SHP77 treated with DMSO at 0.1 percent for 48 hours (cell line): ENCODE results near the gene HTD2.
"Not testable (repeated sequence)": the region's sequence is repeated elsewhere in the genome, so short reads cannot be mapped to it uniquely, and the experiment has no call there.

Experiments used
- DNase-seq: peaks from one replicate; lab custom pipeline; 2025; lab: John Stamatoyannopoulos, UW

Gene HTD2

GRCh38 chr3:58333206-58334012, 27.1 kb downstream of the HTD2 start:
- no peak for DNase-seq

DNA sequence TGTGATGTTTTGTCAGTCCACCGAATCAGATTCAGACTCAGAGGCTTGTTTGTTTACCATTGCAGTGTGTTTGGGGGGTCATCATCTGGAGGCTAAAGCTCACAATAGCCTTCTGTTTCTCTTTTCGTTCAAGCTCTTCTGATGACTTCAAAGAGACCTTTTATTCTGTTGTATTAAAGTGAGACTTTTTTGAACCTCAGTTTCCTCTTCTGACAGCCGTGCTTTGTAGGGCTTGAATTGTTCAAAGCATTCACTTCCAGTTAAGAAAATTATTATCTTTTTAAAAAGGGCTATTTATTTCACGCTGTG, 27.6 kb downstream of the HTD2 start:
- no peak for DNase-seq

- DNase-seq: no peak
These were observed 28.2 kb downstream of the HTD2 start for GRCh38 chr3:58334506-58334884.

GRCh38 chr3:58335652-58335947, 29.3 kb downstream of the HTD2 start:
- DNase-seq: no peak

DNA sequence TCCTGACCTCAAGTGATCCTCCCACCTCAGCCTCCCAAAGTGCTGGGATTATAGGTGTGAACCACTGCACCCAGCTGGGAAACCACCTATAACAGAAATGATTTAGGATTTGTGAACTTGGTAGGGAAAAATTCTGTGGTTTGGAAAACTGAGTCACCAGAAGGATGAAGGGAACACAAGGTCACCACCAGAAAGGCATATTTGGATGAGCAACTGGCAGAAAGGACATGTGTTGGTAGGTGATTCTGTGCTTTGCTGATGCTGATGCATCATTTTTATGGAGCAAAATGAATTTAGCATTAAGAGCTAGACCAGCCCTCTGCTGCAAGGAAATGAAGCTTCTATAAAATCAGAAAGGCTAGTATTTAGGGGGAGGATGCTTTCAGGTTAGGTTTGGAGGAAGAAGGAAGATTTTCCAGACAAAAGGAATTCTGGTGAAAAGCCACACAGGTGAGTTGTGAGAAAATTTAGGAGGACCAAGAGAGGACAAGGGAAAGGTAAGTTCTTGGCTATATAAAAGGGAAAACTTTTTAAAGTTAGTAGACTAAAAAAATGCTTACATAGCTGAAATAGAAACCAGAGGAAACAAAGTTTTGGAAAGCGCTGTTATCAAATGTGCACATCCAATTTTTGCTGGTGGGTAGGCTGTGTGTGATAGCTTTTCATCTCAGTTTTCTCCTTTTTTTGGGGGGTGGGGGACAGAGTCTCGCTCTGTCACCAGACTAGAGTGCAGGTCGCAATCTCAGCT, 30.0 kb downstream of the HTD2 start:
- DNase-seq: no peak

DNA sequence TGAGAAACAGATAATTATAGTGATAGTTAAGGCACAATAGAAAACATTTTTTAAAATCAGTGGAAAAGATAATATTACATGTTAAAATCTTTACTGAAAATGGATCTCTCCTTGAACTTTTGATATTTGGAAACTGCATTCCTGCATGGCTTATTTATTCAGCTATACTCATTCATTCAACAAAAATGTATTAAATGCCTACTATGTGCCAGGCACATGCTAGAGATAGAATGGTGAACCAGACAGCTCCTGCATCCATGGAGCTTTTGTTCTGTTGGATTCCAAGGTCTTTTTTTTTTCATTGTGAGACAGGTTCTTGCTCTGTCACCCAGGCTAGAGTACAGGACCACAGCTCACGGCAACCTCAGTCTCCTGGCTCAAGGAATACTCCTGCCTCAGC, 30.9 kb downstream of the HTD2 start:
- DNase-seq: no peak

GRCh38 chr3:58339146-58339545, 32.8 kb downstream of the HTD2 start:
- not testable (repeated sequence) for DNase-seq

DNA sequence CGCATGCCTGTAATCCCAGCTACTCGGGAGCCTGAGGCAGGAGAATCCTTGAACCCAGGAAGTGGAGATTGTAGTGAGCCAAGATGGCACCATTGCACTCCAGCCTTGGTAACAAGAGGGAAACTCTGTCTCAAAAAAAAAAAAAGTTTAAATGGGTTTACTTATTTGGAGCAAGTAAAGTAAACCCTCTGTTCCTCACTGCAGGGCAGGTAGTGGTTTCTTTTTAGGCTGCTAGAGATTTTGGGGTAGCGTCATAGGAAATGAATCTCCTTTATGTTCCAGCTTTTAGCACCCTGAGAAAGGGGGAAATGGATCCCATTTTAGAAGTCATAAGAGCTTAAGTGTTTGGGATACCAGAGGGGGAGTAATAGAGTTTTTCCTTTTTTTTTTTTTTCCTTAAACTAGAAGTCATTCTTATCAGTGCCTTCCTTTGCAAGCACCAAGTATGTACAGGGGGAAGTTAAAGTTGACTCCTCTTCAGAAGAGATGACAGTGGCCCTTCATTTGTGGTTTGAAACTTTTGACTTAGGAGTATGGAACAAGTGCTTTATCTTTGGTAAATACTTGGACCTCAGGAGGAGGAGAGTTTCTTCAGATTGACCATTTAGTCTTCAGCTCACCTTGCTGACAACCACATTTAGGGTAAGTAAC, 34.4 kb downstream of the HTD2 start:
- no peak for DNase-seq

DNA sequence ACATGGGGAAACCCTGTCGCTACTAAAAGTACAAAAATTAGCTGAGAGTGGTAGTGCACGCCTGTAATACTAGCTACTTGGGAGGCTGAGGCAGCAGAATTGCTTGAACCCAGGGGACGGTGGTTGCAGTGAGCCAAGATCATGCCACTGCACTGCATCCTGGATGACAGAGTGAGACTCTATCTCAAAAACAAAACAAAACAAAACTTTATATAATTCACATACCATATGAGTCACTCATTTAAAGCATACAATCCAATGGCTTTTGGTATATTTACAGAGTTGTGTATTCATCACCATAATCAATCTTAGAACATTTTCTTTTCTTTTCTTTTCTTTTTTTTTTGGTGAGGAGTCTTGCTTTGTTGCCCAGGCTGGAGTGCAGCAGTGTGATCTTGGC, 35.1 kb downstream of the HTD2 start:
- DNase-seq: no peak

DNA sequence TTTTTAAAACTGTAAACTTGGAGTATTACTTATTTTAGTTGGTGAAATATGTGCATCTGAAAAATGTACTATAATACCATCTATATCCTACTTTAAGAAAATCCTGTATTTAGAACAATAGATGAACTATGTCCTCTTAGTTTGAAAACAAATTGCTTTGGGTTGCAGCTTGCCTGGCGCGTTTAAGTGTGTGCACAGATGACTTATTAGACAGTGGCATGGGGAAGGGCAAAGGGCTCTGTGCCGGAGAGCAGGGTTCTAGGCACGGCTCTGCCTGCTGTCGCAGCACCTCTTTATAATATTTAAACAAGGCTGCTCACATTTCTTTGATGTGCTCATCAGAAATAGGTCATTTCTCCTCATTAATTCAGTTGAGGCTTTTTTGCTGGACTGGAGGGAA, 36.4 kb downstream of the HTD2 start:
- no peak for DNase-seq

- no peak for DNase-seq
These were observed 39.1 kb downstream of the HTD2 start for GRCh38 chr3:58345457-58345856.

GRCh38 chr3:58346368-58346767, 40.0 kb downstream of the HTD2 start:
- no peak for DNase-seq

DNA sequence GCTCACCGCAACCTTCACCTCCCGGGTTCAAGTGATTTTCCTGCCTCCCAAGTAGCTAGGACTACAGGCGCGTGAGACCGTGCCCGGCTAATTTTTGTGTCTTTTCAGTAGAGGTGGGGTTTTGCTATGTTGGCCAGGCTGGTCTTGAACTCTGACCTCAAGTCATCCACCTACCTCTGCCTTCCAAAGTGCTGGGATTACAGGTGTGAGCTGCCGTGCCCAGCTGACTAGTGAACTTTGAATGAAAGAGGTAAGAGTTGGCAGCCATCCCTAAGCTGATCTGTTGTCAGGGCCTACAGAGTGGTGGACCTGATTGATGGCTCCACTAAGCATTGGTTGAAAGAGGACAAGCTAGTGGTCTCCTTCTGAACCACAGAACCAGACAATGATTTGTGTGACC, 41.7 kb downstream of the HTD2 start:
- DNase-seq: no peak

DNA sequence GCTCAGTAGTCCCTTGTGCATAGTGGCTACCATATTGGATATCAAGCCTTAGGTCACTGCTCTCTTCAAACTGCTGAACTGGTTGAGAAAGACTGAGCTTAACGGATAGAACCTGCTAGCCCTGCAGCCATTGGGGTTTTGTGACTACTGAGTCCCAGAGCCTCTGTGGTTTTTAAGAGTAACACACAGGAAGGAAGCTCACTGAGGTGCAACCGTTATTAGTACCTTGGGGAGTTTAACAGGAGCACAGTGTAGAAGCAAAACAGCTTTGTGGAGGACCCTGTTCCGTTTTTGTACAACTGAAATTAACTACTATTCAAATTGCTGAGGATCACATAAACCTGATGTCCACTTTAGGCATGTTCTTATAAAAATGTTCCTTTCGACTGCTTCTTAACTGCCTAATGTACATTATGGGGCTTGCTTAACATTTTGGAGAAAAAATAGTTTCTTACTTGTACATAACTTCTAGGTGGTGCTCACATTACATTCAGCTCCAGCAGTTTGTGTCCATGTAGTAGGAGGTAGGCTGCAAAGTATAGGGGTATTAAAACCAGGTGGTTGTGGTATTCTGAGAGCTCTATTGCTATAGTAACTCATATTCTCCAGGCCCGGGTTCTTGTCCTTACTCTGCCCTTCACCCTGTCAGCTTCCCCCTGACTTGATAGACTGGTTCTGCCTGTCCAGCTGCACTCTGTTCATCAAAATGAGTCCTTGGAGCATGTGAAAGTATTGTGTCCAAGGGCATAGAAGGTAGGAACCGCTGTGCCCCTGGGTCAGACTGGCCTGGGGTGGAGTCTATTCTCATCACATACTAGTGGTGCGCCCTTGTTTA, 43.7 kb downstream of the HTD2 start:
- DNase-seq: no peak

- no peak for DNase-seq
These were observed 44.3 kb downstream of the HTD2 start for GRCh38 chr3:58350627-58351013.

- DNase-seq: no peak
These were observed 45.6 kb downstream of the HTD2 start for GRCh38 chr3:58351920-58352319.

DNA sequence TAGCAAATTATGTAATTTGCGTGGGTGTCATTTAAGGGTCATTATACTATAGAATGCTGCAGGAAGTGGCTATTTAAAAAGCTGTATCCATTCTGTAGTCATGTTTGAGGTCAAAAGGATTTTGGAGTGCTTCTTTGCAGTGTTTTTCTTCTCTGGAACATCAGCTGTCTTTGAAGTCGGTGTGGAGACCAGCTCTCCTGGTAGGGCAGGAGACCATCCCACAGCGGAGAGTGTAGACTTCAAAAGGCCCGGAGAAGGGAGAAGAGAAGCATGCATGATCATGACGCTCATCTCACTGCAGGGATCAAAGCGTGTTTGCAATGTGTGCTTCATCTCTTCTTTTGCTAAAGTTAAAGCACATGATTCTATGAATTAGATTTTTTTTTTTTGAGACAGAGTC, 46.3 kb downstream of the HTD2 start:
- DNase-seq: no peak

DNA sequence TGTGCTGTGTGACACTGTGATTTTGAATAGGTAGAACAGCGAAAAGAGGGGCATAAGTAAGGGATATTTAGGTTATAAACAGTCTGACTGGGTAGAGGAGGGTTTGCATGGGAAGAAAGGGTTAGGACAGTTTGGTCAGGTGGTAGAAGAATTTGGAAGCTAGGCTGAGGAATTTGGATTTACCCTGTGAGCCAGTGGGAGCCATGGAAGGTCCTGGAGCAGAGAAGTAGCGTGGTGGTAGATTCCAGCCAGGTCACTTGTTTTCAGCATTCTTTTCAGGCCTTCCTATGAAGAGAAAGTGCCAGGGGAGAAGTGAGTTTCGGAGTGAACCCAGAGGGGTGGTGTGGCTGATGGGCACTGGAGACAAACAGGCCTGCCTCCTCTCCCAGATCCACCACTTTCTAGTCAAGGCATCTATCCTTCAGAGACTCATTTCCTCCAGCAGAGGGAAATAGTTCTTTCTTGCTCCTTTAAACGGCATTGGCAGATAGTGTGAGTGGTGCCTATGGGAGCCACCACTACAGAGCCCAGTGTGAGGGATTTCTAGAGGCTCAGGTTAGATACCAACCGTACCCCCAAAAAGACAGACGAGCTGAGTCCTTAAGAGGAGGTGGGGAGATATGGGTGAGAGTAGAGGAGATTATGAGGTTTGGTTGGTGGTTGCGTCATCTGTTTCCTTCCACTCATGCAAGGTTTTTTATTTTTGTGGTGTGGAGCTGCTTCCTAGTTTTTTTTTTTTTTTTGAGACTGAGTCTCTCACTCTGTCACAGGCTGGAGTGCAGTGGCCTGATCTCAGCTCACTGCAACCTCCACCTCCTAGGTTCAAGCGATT, 47.6 kb downstream of the HTD2 start:
- no peak for DNase-seq

DNA sequence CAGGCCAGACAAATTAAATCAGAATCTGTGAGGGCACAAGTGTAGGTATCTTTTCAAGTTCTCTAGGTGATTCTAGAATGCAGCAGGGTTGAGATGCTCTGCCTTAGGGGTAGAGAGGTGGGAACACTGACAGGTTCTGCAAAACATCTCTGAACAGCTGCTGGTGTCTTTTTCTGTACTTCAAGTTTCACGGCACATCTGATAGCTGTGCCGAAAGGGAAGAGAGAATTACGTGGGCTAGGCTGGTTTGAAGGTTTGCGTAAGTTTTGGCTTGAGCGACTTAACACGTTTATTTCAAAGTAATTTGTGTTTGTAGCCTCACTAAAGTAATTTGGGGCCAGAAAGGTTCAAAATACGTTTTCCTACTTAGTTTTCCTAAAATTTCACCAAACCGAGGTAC, 48.9 kb downstream of the HTD2 start:
- no peak for DNase-seq

- DNase-seq: no peak
These were observed 49.7 kb downstream of the HTD2 start for GRCh38 chr3:58356054-58356453.

- no peak for DNase-seq
These were observed 51.1 kb downstream of the HTD2 start for GRCh38 chr3:58357402-58357801.

DNA sequence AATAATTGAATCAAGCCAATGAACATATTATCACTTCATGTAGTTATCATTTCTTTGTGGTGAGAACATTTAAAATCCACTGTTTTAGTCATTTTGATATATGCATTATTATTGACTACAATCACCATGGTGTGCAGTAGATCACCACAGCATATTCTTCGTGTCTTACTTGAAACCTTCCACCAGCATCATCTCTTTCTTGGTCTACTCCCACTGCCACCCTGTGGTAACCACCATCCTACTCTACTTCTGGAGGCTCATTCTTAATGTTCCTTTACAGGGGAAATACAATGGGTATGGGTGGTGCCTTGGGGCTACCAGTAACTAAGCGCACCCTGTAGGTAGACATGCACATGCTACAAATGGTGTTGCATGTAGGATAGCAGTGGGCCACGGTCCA, 51.8 kb downstream of the HTD2 start:
- DNase-seq: no peak
